HG03196 (cell line): ENCODE measurements around the gene PODXL.
A peak's percentile ranks its signal among the peaks of the same experiment; 100 is the strongest.

Source experiments
- ATAC-seq: cut with Tn5 transposase; IDR thresholded peaks from one replicate; pipeline ENCODE4 v1.9.1; 2021; ENCODE audit not compliant: unreplicated experiment

The PODXL gene

DNA sequence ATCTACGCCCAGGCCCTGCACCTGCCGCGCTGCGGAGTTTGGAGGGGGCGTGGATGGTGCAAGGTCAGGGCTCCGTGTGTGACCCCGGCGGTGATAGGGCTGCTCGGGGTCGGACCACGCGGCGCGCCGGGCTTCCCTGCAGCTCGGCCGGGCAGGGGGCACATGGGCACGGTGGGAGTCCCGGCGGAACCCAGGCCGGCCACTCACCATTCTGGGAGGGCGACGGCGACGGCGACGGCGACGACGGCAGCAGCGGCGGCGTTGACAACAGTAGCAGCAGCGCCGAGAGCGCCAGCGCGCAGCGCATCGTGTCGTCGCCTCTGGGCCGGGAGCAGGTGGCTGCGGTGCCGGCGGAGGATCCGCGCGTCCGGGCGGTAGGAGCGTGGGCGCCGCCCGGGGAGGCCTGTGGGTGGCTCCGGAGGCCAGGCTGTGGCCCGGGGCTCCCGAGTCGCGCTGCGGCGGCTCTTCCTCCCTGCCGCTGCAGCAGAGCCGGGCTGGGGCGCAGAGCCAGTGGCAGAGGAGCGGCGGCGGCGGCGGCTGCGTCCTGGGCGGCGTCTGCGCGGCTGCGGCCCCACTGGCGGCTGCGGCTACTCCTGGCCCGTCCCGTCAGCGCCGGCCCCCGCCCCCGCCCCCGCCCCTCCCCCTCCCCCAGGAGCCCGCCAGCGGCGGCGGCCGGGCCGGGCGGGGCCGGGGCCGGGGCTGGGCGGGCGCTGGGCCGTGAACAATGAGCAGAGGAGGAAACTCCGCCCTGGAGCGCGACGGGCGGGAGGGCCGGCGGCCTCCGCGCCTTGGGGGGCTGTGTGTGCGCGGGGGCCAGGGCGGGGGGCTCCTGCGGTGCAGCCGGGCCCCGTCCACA, at the start of gene PODXL:
TSS of gene PODXL (minus strand) at position 576 of the 856 bp plus-strand sequence. CDS start at position 307, 269 bp downstream.
- peak; percentile 61 for ATAC-seq

DNA sequence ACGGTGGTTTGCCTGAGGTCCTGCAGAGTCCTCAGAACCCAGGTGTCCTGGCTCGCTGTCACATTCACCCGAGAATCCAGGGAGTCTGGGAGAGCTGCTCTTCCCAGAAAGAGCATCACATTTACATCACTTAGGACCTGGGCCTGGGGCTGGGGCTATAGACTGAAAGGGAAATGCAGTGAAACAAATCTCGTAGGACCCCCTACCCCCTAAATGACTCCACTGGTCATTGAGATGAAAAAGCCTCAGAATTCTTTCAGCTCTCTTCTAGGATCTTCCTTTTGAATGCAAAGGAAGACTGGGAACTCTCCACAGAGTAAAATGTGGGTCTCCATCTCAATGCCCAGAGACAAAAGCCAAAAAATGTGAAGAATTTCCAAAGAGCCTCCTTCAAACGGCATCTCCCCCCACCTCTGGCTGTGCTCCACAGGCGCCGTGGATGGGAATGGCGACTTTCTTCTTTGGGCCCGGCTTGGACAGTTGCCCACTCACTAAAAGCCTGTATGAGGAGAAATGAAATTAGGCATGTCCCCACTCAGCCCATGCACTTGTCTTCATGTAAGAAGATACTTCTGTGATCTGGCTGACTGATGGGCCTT, 49.0 kb upstream of the PODXL start:
- ATAC-seq, result no peak

GRCh38 chr7:131604841-131605279, 48.4 kb upstream of the PODXL start:
- no peak for ATAC-seq

- no peak for ATAC-seq
These were observed 47.5 kb upstream of the PODXL start for GRCh38 chr7:131603932-131604331.

- ATAC-seq, result no peak
These were observed 46.6 kb upstream of the PODXL start for GRCh38 chr7:131602994-131603372.

- ATAC-seq, result no peak
These were observed 46.0 kb upstream of the PODXL start for GRCh38 chr7:131602304-131602993.

DNA sequence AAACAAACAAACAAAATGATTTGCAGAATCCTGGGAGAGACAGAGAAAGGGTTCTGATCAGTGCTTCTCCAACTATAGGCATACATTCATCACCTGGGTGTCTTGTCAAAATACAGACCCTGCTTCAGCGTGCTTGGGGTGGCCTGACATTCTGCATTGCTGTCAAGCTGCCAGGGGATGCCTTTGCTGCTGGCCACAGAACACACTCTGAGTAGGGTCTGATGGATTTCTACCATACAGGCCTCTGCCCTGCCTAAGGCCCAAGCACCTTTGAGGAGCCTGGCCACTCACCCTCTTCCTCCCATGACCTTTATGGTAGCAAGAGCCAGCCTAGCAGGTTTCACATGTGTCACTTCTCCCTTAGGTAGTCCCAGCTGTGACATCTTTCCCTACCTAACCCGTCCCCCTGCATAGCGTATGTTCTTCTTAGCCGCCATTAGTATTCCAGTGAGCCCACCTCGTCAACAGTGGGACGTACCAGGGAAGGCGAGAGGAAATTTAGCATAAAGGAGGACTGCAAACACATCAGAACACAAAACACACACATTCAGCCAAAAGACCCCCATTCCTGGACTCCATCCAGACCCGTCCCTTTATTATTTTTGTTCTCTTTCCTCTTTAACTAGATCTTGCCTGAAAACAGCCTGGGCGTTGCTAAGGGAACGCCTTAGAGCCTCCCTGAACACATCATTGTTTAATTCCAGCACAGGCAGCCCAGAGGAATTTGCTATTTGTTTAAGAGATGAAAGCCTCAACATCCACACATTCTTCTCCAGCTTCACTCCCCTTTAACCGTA, 43.9 kb upstream of the PODXL start:
- no peak for ATAC-seq

- ATAC-seq, result no peak
These were observed 40.4 kb upstream of the PODXL start for GRCh38 chr7:131596785-131597184.

- no peak for ATAC-seq
These were observed 39.3 kb upstream of the PODXL start for GRCh38 chr7:131595699-131596098.

- ATAC-seq, result no peak
These were observed 35.4 kb upstream of the PODXL start for GRCh38 chr7:131591687-131592319.

DNA sequence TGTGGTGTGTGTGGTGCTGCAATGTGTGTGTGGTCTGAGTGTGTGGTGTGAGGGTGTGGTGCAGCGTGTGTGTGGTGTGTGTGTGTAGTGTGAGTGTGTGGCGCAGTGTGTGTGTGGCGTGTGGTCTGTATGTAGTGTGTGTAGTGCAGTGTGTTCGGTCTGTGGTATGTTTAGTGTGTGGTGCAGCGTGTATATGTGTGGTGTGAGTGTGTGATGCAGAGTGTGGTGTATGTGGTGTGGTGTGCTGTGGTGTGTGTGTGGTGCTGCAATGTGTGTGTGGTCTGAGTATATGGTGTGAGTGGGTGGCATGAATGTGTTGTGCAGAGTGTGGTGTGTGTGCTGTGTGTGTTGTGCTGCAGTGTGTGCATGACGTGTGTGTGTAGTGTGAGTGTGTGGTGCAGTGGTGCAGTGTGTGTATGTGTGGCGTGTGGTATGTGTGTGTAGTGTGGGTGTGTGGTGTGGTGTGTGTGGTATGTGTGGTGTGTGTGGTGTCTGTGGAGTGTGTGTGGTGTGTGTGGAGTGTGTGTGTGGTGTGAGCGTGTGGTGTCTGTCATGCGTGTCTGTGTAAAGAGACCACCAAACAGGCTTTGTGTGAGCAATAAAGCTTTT, 31.0 kb upstream of the PODXL start:
- no peak for ATAC-seq

- no peak for ATAC-seq
These were observed 30.3 kb upstream of the PODXL start for GRCh38 chr7:131586759-131587158.

DNA sequence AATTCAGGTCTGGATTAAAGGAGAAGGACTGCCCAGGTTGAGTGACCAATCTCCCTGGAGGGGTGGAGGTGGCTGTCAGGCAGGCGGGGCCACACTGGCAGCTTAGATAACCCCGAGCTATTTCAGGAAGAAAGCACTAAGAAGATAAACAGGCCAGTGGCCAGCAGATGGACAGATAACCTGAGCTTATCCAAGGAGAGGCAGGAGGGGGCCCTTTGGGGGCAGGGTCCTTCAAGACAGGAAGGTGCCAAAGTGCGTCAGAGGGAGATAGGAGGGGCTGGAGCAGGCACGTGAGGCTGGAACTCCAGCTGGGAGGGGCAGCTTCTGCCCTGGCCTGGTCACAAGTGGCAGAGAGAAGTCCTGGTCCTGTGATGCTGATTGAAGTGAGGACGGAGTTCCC, 29.8 kb upstream of the PODXL start:
- ATAC-seq, result no peak

- no peak for ATAC-seq
These were observed 27.0 kb upstream of the PODXL start for GRCh38 chr7:131583430-131583829.

DNA sequence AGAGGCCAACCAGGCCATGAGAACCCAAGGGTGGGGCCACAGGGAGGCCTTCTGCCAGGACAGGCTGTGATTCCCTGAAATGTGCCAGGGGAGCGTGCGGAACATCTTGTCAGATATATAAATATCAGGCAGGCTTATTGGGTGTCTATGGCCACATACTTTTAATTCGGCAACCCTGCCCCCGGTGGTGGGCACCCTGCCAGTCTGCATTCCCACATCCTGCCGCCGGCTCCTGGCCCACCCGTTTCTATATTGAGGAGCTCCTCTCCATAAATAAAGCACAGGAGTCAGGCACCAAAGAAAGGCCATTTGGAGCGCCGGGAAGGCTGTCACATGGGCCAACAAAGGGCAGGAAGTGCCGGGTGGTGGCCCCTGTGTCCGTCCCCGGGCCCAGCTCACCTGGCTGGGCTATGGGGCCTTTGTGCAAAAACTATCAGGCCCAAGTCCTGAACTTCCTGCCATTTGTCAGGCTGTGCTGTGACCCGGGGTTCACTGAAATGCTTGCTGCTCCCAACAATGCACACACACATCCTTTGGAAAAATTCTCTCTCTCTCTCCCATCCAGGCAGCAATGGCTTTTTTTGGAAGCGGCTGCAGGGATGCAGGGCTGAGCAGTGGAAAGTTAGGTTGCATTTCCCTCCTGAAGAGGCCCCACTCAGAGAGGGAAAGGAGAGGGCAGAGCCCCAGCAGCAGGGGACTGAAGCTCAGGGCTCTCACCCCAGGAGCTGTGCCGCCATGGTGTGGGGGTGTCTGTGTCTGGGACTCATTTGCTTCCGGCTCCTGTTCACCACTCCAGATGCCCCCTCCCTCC, 25.0 kb upstream of the PODXL start:
- no peak for ATAC-seq

- no peak for ATAC-seq
These were observed 22.2 kb upstream of the PODXL start for GRCh38 chr7:131578602-131579001.

GRCh38 chr7:131574741-131575140, 18.3 kb upstream of the PODXL start:
- ATAC-seq, result no peak

- no peak for ATAC-seq
These were observed 14.0 kb upstream of the PODXL start for GRCh38 chr7:131570401-131570800.

- ATAC-seq, result no peak
These were observed 12.5 kb upstream of the PODXL start for GRCh38 chr7:131568970-131569369.
